Keratinocyte (primary cell): ENCODE data around the gene BRD8. TPM values are rescaled to one million over a fixed set of nuclear protein-coding genes. Genes with fewer than 3 reads are reported as not detected.
A peak's percentile ranks its signal among the peaks of the same experiment; 100 is the strongest.

Source experiments
- DNase-seq: peaks from one replicate; pipeline ENCODE4 v3.0.0-alpha.2; 2011; ENCODE audit warnings: low read depth, missing footprints, low spot score
- FAIRE-seq: peaks from 2 replicates; lab custom pipeline; 2011; peaks lifted over from hg19 to GRCh38; lab: Jason Lieb, UNC
- H2AFZ ChIP-seq: 2 replicates; pipeline ENCODE4 v1.6.0; 2012; ENCODE audit warnings: low read length, control low read depth, inconsistent platforms; ENCODE audit not compliant: control insufficient read depth
- H3K27ac ChIP-seq: 2 replicates; pipeline ENCODE4 v1.5.1; 2011; ENCODE audit warnings: low read length; ENCODE audit not compliant: control insufficient read depth, insufficient read depth
- H3K27me3 ChIP-seq: 3 replicates; pipeline ENCODE4 v1.6.0; 2011; ENCODE audit warnings: low read length; ENCODE audit not compliant: control insufficient read depth, insufficient read depth; ENCODE audit errors: extremely low read depth
- H3K36me3 ChIP-seq, 2 experiments: 2 replicates in 1 of 2; 3 replicates in 1 of 2; pipeline ENCODE4 v1.5.1; 2011; ENCODE audit warnings: low read length in 2 of 2, mild to moderate bottlenecking in 1 of 2; ENCODE audit not compliant: control insufficient read depth in 2 of 2, insufficient read depth in 2 of 2; ENCODE audit errors: extremely low read depth in 1 of 2
- H3K4me1 ChIP-seq: 3 replicates; pipeline ENCODE4 v1.5.1; 2011; ENCODE audit warnings: low read length; ENCODE audit not compliant: control insufficient read depth, insufficient read depth; ENCODE audit errors: extremely low read depth
- H3K4me2 ChIP-seq: 3 replicates; pipeline ENCODE4 v1.6.0; 2011; ENCODE audit warnings: low read depth, low read length; ENCODE audit not compliant: control insufficient read depth, insufficient read depth; ENCODE audit errors: extremely low read depth
- H3K4me3 ChIP-seq, 3 experiments: fragments of 200-600 bp in 1 of 3; sonication (generic) in 1 of 3; 2 replicates in 2 of 3; 3 replicates in 1 of 3; pipeline ENCODE4 v1.5.1; 2011 to 2016; ENCODE audit warnings: low read length in 3 of 3, mild to moderate bottlenecking in 3 of 3, control low read depth in 2 of 3, inconsistent platforms in 1 of 3, low read depth in 1 of 3, mixed read lengths in 1 of 3, mixed run types in 1 of 3, moderate library complexity in 1 of 3; ENCODE audit not compliant: control insufficient read depth in 2 of 3, insufficient read depth in 2 of 3; ENCODE audit errors: extremely low read depth in 1 of 3
- H3K79me2 ChIP-seq: 2 replicates; pipeline ENCODE4 v1.6.0; 2012; ENCODE audit warnings: low read length; ENCODE audit not compliant: control insufficient read depth, insufficient read depth
- H3K9ac ChIP-seq: 3 replicates; pipeline ENCODE4 v1.6.0; 2011; ENCODE audit warnings: low read length; ENCODE audit not compliant: control insufficient read depth, insufficient read depth; ENCODE audit errors: extremely low read depth
- H3K9me1 ChIP-seq: 3 replicates; pipeline ENCODE4 v1.6.0; 2011; ENCODE audit warnings: low read length; ENCODE audit not compliant: control insufficient read depth, insufficient read depth; ENCODE audit errors: extremely low read depth
- H3K9me3 ChIP-seq: 2 replicates; pipeline ENCODE4 v1.5.1; 2012; ENCODE audit warnings: low read depth, low read length; ENCODE audit not compliant: control insufficient read depth
- H4K20me1 ChIP-seq: 3 replicates; pipeline ENCODE4 v1.6.0; 2011; ENCODE audit warnings: low read length; ENCODE audit not compliant: control insufficient read depth, insufficient read depth; ENCODE audit errors: extremely low read depth
- CTCF ChIP-seq, 3 experiments: IDR thresholded peaks in 1 of 3; conservative IDR thresholded peaks in 1 of 3; optimal IDR thresholded peaks in 1 of 3; 2 replicates in 2 of 3; 3 replicates in 1 of 3; pipeline versions ENCODE3 to v1.5.1; 2011; ENCODE audit warnings: low read length in 3 of 3, mild to moderate bottlenecking in 3 of 3, moderate library complexity in 2 of 3, control low read depth in 1 of 3, inconsistent platforms in 1 of 3; ENCODE audit not compliant: insufficient read depth in 2 of 3; ENCODE audit errors: extremely low read depth in 1 of 3
- EZH2 ChIP-seq: IDR thresholded peaks from one replicate; pipeline ENCODE4 v1.6.1; 2012; ENCODE audit warnings: inconsistent platforms, mild to moderate bottlenecking, low read length, moderate library complexity
- dilution Hi-C: fragments of 300-500 bp; cut with MboI; formaldehyde crosslinking; loops from one replicate; pipeline ENCODE4 v1.7.0; 2020; ENCODE audit warnings: low sequenced_read_pairs; ENCODE audit not compliant: extremely low pct_ligation_motif_present
- polyA minus RNA-seq, 3 experiments: library from RNA; depleted of rRNA, polyadenylated mRNA; stranded (reverse); fragments of >200 nt; gene quantifications; 1 replicate in 1 of 3; 2 replicates in 1 of 3; 3 replicates in 1 of 3; pipeline ENCODE4 v1.2.3, GENCODE V29; 2011
- polyA plus RNA-seq, 5 experiments: library from polyadenylated mRNA; depleted of rRNA in 3 of 5; stranded (reverse) in 3 of 5; stranded (forward) in 1 of 5; unstranded in 1 of 5; fragments of >200 nt; gene quantifications; 1 replicate in 1 of 5; 2 replicates in 3 of 5; 3 replicates in 1 of 5; pipeline versions ENCODE4 v1.2.1 to v1.2.3, GENCODE V29; 2011 to 2012; ENCODE audit warnings: missing spikeins in 2 of 5, low read depth in 1 of 5, low replicate concordance in 1 of 5

BRD8 gene
- polyA plus RNA-seq (24.4 to 36.4 TPM (median 27.4 TPM) in 3 replicates), polyA minus RNA-seq (8.0 to 22.0 TPM (median 17.8 TPM) in 3 replicates)
- 116 TPM for polyA plus RNA-seq (2011; ENCODE audit: low read depth)
- polyA plus RNA-seq (2011; cell fraction: cytosol; rRNA removed) = 10.9 and 14.6 TPM in 2 replicates
- 53.8 and 74.8 TPM in 2 replicates for polyA plus RNA-seq (2011; cell fraction: nucleus; rRNA removed)
- 18.5 and 21.5 TPM in 2 replicates for polyA plus RNA-seq (2012; ENCODE audit: low replicate concordance)
- polyA minus RNA-seq (2011; cell fraction: cytosol; rRNA and poly(A)+ RNA removed) = 16.3 TPM
- polyA minus RNA-seq (2011; cell fraction: nucleus; rRNA and poly(A)+ RNA removed) = 16.4 and 26.2 TPM in 2 replicates

DNA sequence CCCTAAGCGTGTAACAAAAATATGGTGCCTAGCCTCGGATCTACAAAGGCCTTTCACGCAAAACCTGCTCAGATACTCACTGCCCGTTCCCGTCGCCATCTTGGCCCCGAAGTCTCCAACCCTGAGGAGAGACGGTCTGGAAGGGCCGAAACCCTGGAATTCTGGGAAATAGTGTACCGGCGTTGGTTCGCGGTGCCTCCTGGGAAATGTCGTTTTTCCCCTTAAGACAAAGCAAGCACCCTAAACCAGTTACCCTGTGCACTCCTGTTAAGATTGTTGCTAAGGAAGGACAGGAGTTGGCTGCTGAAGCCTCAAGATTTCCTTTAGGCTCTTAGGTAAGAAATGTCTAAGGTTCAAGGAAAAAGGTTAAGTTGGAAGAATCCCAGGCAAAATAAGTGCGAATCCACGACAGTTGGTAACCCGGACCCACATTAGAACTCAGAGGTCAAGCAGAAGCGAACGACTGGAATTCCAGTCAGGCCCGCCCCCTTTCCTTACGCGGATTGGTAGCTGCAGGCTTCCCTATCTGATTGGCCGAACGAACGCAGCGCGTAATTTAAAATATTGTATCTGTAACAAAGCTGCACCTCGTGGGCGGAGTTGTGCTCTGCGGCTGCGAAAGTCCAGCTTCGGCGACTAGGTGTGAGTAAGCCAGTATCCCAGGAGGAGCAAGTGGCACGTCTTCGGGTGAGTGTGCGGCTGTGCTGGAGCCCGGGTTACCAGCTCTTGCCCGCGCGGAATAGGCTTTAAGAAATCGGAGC lies at the start of gene BRD8, which contains the start of gene KIF20A:
BRD8 (minus strand) TSS at position 115 of the 761 bp plus-strand sequence; CDS start at position 99, 16 bp downstream.
KIF20A (plus strand) TSS at position 597 of the 761 bp plus-strand sequence. CDS start 569 bp downstream, outside the sequence.
- Histone ChIP-seq H3K4me3 (peak within 1 kb of the TSS; percentile 67 to 98 (median 92)), H3K79me2 (peaks cover 31% of the 10 kb centered on the region), H3K4me1 (peaks cover 17% of the 10 kb centered on the region), H3K9me3 (no peaks in the 10 kb centered on the region), H3K27me3 (no peaks in the 10 kb centered on the region), H3K27ac (peak within 1 kb of the TSS; percentile 95), H2AFZ (peak within 1 kb of the TSS; percentile 98), H3K9ac (peak within 1 kb of the TSS; percentile 96), H3K36me3 (peaks cover 0 to 19% of the 10 kb centered on the region in 2 experiments), H4K20me1 (no peaks in the 10 kb centered on the region), H3K4me2 (peak within 1 kb of the TSS; percentile 99), H3K9me1 (no peaks in the 10 kb centered on the region)
- peak; percentile 70 for DNase-seq
- peak; percentile 78 for FAIRE-seq
- dilution Hi-C loops = no loop called here
- TF ChIP-seq EZH2 = no peak
- TF ChIP-seq CTCF (optimal IDR thresholded peaks at IDR 0.05 in 1 of 3, IDR thresholded peaks at IDR 0.05 in 1 of 3, conservative IDR thresholded peaks at IDR 0.05 in 1 of 3; ENCODE audit: extremely low read depth in 1 of 3, insufficient read depth in 2 of 3, low read length in 3 of 3) = no peak

GRCh38 chr5:138226910-138227309 lies 48.5 kb upstream of the BRD8 start:
- Histone ChIP-seq H3K4me3 (no peak overlapping the region), H2AFZ (no peak overlapping the region), H3K27me3 (no peaks in the 10 kb centered on the region), H3K4me1 (peaks cover 10% of the 10 kb centered on the region), H3K9me1 (no peaks in the 10 kb centered on the region), H3K27ac (no peak overlapping the region), H3K4me2 (no peak overlapping the region), H3K79me2 (no peaks in the 10 kb centered on the region), H4K20me1 (no peaks in the 10 kb centered on the region), H3K36me3 (no peaks in the 10 kb centered on the region), H3K9ac (no peak overlapping the region), H3K9me3 (no peaks in the 10 kb centered on the region)
- dilution Hi-C loops = no loop called here
- no peak for DNase-seq
- no peak for FAIRE-seq
- no peak for TF ChIP-seq CTCF (optimal IDR thresholded peaks at IDR 0.05 in 1 of 3, IDR thresholded peaks at IDR 0.05 in 1 of 3, conservative IDR thresholded peaks at IDR 0.05 in 1 of 3; ENCODE audit: extremely low read depth in 1 of 3, insufficient read depth in 2 of 3, low read length in 3 of 3)
- TF ChIP-seq EZH2 = no peak
